ENCODE results near the gene EDN3. TPM values are rescaled to one million over a fixed set of nuclear protein-coding genes. Genes with fewer than 3 reads are reported as not detected.

The EDN3 gene
- total and polyA plus RNA-seq, 2 experiments from 2014 or later = 0.13 to 0.17 TPM

Other genes starting within 250 kb of the EDN3 start
- not detected in 2 replicates for gene ZNF831, start 136.8 kb upstream of the EDN3 start, total RNA-seq (2014; rRNA removed; shearing (Covaris generic))
- gene ZNF831, start 136.8 kb upstream of the EDN3 start, polyA plus RNA-seq (2016; fragmentation: Nextera tagmentation; extraction: Ambion mirVana) = not detected in 2 replicates

All from GM23338 (cell line).